ENCODE results near the gene NHLRC2. TPM values are rescaled to one million over a fixed set of nuclear protein-coding genes. Genes with fewer than 3 reads are reported as not detected.

Gene NHLRC2
- total and polyA plus RNA-seq, 2 of the 13 experiments (the other 11 are each of a cell fraction or from before 2014, with no cell fraction given), result 7.6 to 12.7 TPM

DNA sequence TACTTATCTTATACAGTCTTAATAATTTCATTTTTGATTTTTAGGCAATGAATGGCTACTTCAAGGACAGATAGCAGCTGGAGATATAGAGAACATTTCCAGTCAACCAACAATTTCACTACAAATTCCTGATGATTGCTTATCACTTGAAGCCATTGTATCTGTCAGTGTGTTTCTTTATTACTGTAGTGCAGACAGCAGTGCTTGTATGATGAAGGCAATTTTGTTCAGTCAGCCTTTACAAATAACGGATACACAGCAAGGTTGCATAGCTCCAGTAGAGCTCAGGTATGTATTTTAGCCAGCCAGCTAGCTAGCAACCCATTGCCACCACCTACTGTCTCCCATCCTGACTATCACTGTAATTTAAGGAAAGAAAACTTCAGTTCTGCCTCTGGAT lies 53.8 kb downstream of the NHLRC2 start:
- ATAC-seq, result no peak
- Histone ChIP-seq H3K9ac (ENCODE audit: insufficient read depth, low read depth, low read length) (no peak overlapping the region), H3K27ac (ENCODE audit: extremely low read length, insufficient read depth, low read length) (no peak overlapping the region), H3K4me2 (ENCODE audit: low read depth, low read length) (no peak overlapping the region), H3K79me2 (ENCODE audit: insufficient read depth, low read length) (no peaks in the 10 kb centered on the region), H3K4me3 (replicated peaks in 1 of 3; ENCODE audit: insufficient read depth in 1 of 3, low read depth in 2 of 3, low read length in 3 of 3) (no peak overlapping the region), H4K20me1 (ENCODE audit: insufficient read depth, low read length) (no peaks in the 10 kb centered on the region), H2AFZ (ENCODE audit: low read length) (no peak overlapping the region), H3K27me3 (ENCODE audit: control insufficient read depth in 1 of 2, insufficient read depth in 2 of 2, low read length in 2 of 2) (no peaks in the 10 kb centered on the region), H3K9me3 (ENCODE audit: low read length) (no peaks in the 10 kb centered on the region), H3K4me1 (ENCODE audit: insufficient read depth, low read length) (no peaks in the 10 kb centered on the region), H3K36me3 (replicated peaks in 1 of 2; ENCODE audit: control insufficient read depth in 1 of 2, insufficient read depth in 2 of 2, low read length in 2 of 2) (peaks cover 4 to 35% of the 10 kb centered on the region in 2 experiments; a peak in 4 of 5 replicates)
- BruUV-seq (replicated peaks), result no TSS peak
- TF ChIP-seq, protein P1, sequence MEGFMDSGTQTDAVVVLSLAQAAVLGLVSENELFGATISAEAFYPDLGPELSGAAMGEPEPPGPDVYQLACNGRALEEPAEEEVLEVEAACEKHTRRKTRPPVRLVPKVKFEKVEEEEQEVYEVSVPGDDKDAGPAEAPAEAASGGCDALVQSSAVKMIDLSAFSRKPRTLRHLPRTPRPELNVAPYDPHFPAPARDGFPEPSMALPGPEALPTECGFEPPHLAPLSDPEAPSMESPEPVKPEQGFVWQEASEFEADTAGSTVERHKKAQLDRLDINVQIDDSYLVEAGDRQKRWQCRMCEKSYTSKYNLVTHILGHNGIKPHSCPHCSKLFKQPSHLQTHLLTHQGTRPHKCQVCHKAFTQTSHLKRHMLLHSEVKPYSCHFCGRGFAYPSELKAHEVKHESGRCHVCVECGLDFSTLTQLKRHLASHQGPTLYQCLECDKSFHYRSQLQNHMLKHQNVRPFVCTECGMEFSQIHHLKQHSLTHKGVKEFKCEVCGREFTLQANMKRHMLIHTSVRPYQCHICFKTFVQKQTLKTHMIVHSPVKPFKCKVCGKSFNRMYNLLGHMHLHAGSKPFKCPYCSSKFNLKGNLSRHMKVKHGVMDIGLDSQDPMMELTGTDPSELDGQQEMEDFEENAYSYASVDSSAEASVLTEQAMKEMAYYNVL (CRISPR knock-in tag; IDR thresholded peaks at IDR 0.05; ENCODE audit: borderline replicate concordance), result no peak
- TF ChIP-seq MAFK (conservative IDR thresholded peaks at IDR 0.05 in 1 of 2, IDR thresholded peaks at IDR 0.05 in 1 of 2; ENCODE audit: low read length in 2 of 2), result no peak
- TF ChIP-seq ZNF652 (CRISPR knock-in tag; IDR thresholded peaks at IDR 0.05; ENCODE audit: borderline replicate concordance, low read depth), result no peak
- TF ChIP-seq ZNF17 (CRISPR knock-in tag; IDR thresholded peaks at IDR 0.05), result no peak
- ChIA-PET CTCF (ENCODE audit: low intra/inter-chr PET ratio, low total read pairs) (no interaction called here), POLR2A (no interaction called here)
- intact Hi-C loops (cut with micrococcal nuclease; ENCODE audit: unreplicated experiment), result no loop called here
- in situ Hi-C loops (cut with HindIII; ENCODE audit: extremely low pct_ligation_motif_present, low pct_unique_long_range_greater_than_20kb), result no loop called here
- no peak for FAIRE-seq
- DNase-seq (ENCODE audit: low spot score), result no peak
- WGBS (ENCODE audit: low lambda C conversion rate), result 100% methylated on average over 1 of the region's 1 CpG

DNA sequence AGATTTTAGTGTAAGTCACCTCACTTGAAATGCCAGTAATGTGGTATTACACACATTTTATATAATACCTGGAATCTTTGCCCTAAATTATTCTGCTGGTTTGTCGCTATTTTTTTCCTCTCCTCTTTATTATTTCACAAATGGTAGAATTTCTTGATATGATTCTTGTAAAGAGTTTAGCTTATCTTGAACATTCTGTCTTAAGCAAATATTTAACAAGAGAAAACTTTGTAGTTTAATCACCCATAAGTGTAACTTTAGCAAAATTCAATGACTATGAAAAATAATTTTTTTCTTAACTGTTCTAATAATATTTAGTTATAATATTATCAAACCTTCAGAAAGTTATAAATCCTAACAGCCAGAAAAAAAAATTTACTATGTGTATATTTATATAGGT lies 56.7 kb downstream of the NHLRC2 start:
- CTCF ChIA-PET (ENCODE audit: low intra/inter-chr PET ratio, low total read pairs), result no interaction called here
- H3K36me3 ChIP-seq (replicated peaks in 1 of 2; ENCODE audit: control insufficient read depth in 1 of 2, insufficient read depth in 2 of 2, low read length in 2 of 2), result peaks cover 1 to 15% of the 10 kb centered on the region in 2 experiments
- no peak overlapping the region for H2AFZ ChIP-seq (ENCODE audit: low read length)
- no peak overlapping the region for H3K9ac ChIP-seq (ENCODE audit: insufficient read depth, low read depth, low read length)
- WGBS (ENCODE audit: low lambda C conversion rate), result 92% methylated on average over 1 of the region's 1 CpG
- no peak for FAIRE-seq
- H3K4me2 ChIP-seq (ENCODE audit: low read depth, low read length), result no peak overlapping the region
- H3K27ac ChIP-seq (ENCODE audit: extremely low read length, insufficient read depth, low read length), result no peak overlapping the region
- in situ Hi-C loops (cut with HindIII; ENCODE audit: extremely low pct_ligation_motif_present, low pct_unique_long_range_greater_than_20kb) (no loop called here), intact Hi-C loops (cut with micrococcal nuclease; ENCODE audit: unreplicated experiment) (loop anchor here (10.0 kb wide), 1 partner anchor 194 kb away; no protein-coding TSS in a partner anchor)
- H3K4me3 ChIP-seq (replicated peaks in 1 of 3; ENCODE audit: insufficient read depth in 1 of 3, low read depth in 2 of 3, low read length in 3 of 3), result no peak overlapping the region
- H3K9me3 ChIP-seq (ENCODE audit: low read length), result no peaks in the 10 kb centered on the region
- no peak for ATAC-seq
- no peaks in the 10 kb centered on the region for H3K27me3 ChIP-seq (ENCODE audit: control insufficient read depth in 1 of 2, insufficient read depth in 2 of 2, low read length in 2 of 2)
- no peak for DNase-seq (ENCODE audit: low spot score)
- H4K20me1 ChIP-seq (ENCODE audit: insufficient read depth, low read length), result no peaks in the 10 kb centered on the region
- H3K4me1 ChIP-seq (ENCODE audit: insufficient read depth, low read length), result no peaks in the 10 kb centered on the region
- POLR2A ChIA-PET, result no interaction called here
- H3K79me2 ChIP-seq (ENCODE audit: insufficient read depth, low read length), result no peaks in the 10 kb centered on the region
- no TSS peak for BruUV-seq (replicated peaks)
- no peak for TF ChIP-seq ZNF879 (CRISPR knock-in tag; IDR thresholded peaks at IDR 0.05)
- no peak for TF ChIP-seq CENPX (CRISPR knock-in tag; IDR thresholded peaks at IDR 0.05)
- TF ChIP-seq HOXA3 (CRISPR knock-in tag; IDR thresholded peaks at IDR 0.05), result no peak
- TF ChIP-seq, protein P2, sequence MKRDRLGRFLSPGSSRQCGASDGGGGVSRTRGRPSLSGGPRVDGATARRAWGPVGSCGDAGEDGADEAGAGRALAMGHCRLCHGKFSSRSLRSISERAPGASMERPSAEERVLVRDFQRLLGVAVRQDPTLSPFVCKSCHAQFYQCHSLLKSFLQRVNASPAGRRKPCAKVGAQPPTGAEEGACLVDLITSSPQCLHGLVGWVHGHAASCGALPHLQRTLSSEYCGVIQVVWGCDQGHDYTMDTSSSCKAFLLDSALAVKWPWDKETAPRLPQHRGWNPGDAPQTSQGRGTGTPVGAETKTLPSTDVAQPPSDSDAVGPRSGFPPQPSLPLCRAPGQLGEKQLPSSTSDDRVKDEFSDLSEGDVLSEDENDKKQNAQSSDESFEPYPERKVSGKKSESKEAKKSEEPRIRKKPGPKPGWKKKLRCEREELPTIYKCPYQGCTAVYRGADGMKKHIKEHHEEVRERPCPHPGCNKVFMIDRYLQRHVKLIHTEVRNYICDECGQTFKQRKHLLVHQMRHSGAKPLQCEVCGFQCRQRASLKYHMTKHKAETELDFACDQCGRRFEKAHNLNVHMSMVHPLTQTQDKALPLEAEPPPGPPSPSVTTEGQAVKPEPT (CRISPR knock-in tag; IDR thresholded peaks at IDR 0.05; ENCODE audit: low read depth), result no peak
- no peak for TF ChIP-seq ZSCAN9 (CRISPR knock-in tag; IDR thresholded peaks at IDR 0.05; ENCODE audit: borderline replicate concordance)
- TF ChIP-seq JARID2 (CRISPR knock-in tag; IDR thresholded peaks at IDR 0.05; ENCODE audit: insufficient replicate concordance), result no peak
- no peak for TF ChIP-seq ZSCAN31 (CRISPR knock-in tag; IDR thresholded peaks at IDR 0.05; ENCODE audit: low read depth)
- TF ChIP-seq, protein P3, sequence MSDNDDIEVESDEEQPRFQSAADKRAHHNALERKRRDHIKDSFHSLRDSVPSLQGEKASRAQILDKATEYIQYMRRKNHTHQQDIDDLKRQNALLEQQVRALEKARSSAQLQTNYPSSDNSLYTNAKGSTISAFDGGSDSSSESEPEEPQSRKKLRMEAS (IDR thresholded peaks at IDR 0.05), result no peak
- TF ChIP-seq, protein P4, sequence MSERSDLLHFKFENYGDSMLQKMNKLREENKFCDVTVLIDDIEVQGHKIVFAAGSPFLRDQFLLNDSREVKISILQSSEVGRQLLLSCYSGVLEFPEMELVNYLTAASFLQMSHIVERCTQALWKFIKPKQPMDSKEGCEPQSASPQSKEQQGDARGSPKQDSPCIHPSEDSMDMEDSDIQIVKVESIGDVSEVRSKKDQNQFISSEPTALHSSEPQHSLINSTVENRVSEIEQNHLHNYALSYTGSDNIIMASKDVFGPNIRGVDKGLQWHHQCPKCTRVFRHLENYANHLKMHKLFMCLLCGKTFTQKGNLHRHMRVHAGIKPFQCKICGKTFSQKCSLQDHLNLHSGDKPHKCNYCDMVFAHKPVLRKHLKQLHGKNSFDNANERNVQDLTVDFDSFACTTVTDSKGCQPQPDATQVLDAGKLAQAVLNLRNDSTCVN (CRISPR knock-in tag; IDR thresholded peaks at IDR 0.05; ENCODE audit: borderline replicate concordance), result no peak
- TF ChIP-seq PAWR (CRISPR knock-in tag; IDR thresholded peaks at IDR 0.05; ENCODE audit: borderline replicate concordance), result no peak
